ENCODE measurements around the gene GAST. TPM values are rescaled to one million over a fixed set of nuclear protein-coding genes. Genes with fewer than 3 reads are reported as not detected.

Gene GAST
- total and polyA plus RNA-seq, 3 donors from 2014 or later: not detected

- Histone ChIP-seq H3K27me3 (no peaks in the 10 kb centered on the region), H3K36me3 (ENCODE audit: low read depth, missing control alignments) (no peaks in the 10 kb centered on the region), H3K4me1 (no peaks in the 10 kb centered on the region), H3K27ac (no peak overlapping the region), H3K4me3 (no peak overlapping the region), H3K9me3 (no peaks in the 10 kb centered on the region)
- no peak for DNase-seq
- 50 to 96% methylated on average over 2 to 12 of the region's 12 CpGs for WGBS, 2 donors
- TF ChIP-seq CTCF (IDR thresholded peaks at IDR 0.05) (no peak), POLR2A (IDR thresholded peaks at IDR 0.05) (no peak)
- intact Hi-C loops (cut with DNase I; ENCODE audit: low total_unique reads): no loop called here
Observed at GRCh38 chr17:41728056-41728455, 15.9 kb downstream of the GAST start.

- Histone ChIP-seq H3K27me3 (no peaks in the 10 kb centered on the region), H3K9me3 (no peaks in the 10 kb centered on the region), H3K4me3 (no peak overlapping the region), H3K27ac (no peak overlapping the region), H3K36me3 (ENCODE audit: low read depth, missing control alignments) (no peaks in the 10 kb centered on the region), H3K4me1 (peaks cover 16% of the 10 kb centered on the region)
- intact Hi-C loops (cut with DNase I; ENCODE audit: low total_unique reads): loop anchor here (10.0 kb wide), 1 partner anchor 64 kb away; no protein-coding TSS in a partner anchor
- no peak for DNase-seq
- no peak for TF ChIP-seq POLR2A (IDR thresholded peaks at IDR 0.05)
- no peak for TF ChIP-seq CTCF (IDR thresholded peaks at IDR 0.05)
- WGBS, 2 donors: 72% methylated on average over 4 of the region's 4 CpGs
Observed at GRCh38 chr17:41730479-41730878, 18.3 kb downstream of the GAST start.

- DNase-seq: no peak
- no peak for TF ChIP-seq CTCF (IDR thresholded peaks at IDR 0.05)
- no peak for TF ChIP-seq POLR2A (IDR thresholded peaks at IDR 0.05)
- Histone ChIP-seq H3K4me3 (no peak overlapping the region), H3K36me3 (ENCODE audit: low read depth, missing control alignments) (no peaks in the 10 kb centered on the region), H3K9me3 (no peaks in the 10 kb centered on the region), H3K4me1 (peaks cover 16% of the 10 kb centered on the region), H3K27ac (no peak overlapping the region), H3K27me3 (no peaks in the 10 kb centered on the region)
- WGBS, 2 donors: 74 to 81% methylated on average over 2 to 3 of the region's 3 CpGs
- intact Hi-C loops (cut with DNase I; ENCODE audit: low total_unique reads): loop anchor here (10.0 kb wide), 1 partner anchor 63 kb away; no protein-coding TSS in a partner anchor
Observed at GRCh38 chr17:41731836-41732235, 19.7 kb downstream of the GAST start.

GRCh38 chr17:41733348-41734138, 21.4 kb downstream of the GAST start:
- H3K27me3 ChIP-seq: no peaks in the 10 kb centered on the region
- H3K27ac ChIP-seq: no peak overlapping the region
- H3K36me3 ChIP-seq (ENCODE audit: low read depth, missing control alignments): no peaks in the 10 kb centered on the region
- H3K4me3 ChIP-seq: peak overlapping the region; percentile 29 to 55
- DNase-seq: no peak
- H3K9me3 ChIP-seq: no peaks in the 10 kb centered on the region
- WGBS, 2 donors: 10 to 26% methylated on average over 4 to 40 of the region's 40 CpGs
- no peak for TF ChIP-seq POLR2A (IDR thresholded peaks at IDR 0.05)
- TF ChIP-seq CTCF (IDR thresholded peaks at IDR 0.05): no peak
- H3K4me1 ChIP-seq: peaks cover 16% of the 10 kb centered on the region
- intact Hi-C loops (cut with DNase I; ENCODE audit: low total_unique reads): loop anchor here (10.0 kb wide), 1 partner anchor 61 kb away; no protein-coding TSS in a partner anchor

All from testis (tissue), 3 donors.